Measurements from ENCODE around the gene ZNF366.

- no peak for TF ChIP-seq POLR2A (IDR thresholded peaks at IDR 0.05)
- no peak for TF ChIP-seq CTCF (IDR thresholded peaks at IDR 0.05)
Measured at GRCh38 chr5:72474516-72474915, 32.7 kb downstream of the ZNF366 start.
